EL (cell line): ENCODE results near the gene TPCN2.
A peak's percentile ranks its signal among the peaks of the same experiment; 100 is the strongest.

ENCODE experiments used
- DNase-seq: peaks from one replicate; pipeline ENCODE4 v3.0.0-alpha.2; 2016

TPCN2 gene

GRCh38 chr11:69154938-69155301 is 106.2 kb downstream of the TPCN2 start:
- DNase-seq, result no peak

GRCh38 chr11:69155302-69156234 is 106.8 kb downstream of the TPCN2 start, which contains the start of gene SMIM38:
Gene SMIM38 (plus strand): TSS chr11:69155935. CDS start chr11:69157847, 1,912 bp downstream.
- DNase-seq, result no peak

- DNase-seq, result no peak
Measured at GRCh38 chr11:69156235-69156639, 107.5 kb downstream of the TPCN2 start.

GRCh38 chr11:69156673-69157155 is 108.0 kb downstream of the TPCN2 start:
- peak; percentile 31 for DNase-seq

- peak; percentile 68 for DNase-seq
Measured at GRCh38 chr11:69157156-69157821, 108.6 kb downstream of the TPCN2 start.

GRCh38 chr11:69157822-69158231 is 109.1 kb downstream of the TPCN2 start:
- no peak for DNase-seq

- DNase-seq, result no peak
Measured at GRCh38 chr11:69158301-69159149, 109.8 kb downstream of the TPCN2 start.

- no peak for DNase-seq
Measured at GRCh38 chr11:69159150-69159852, 110.6 kb downstream of the TPCN2 start.

- DNase-seq, result no peak
Measured at GRCh38 chr11:69160296-69161116, 111.8 kb downstream of the TPCN2 start.

- DNase-seq, result no peak
Measured at GRCh38 chr11:69161117-69161407, 112.3 kb downstream of the TPCN2 start.

GRCh38 chr11:69162505-69162904 is 113.8 kb downstream of the TPCN2 start:
- no peak for DNase-seq

- no peak for DNase-seq
Measured at GRCh38 chr11:69163842-69164241, 115.1 kb downstream of the TPCN2 start.

GRCh38 chr11:69164824-69165223 is 116.1 kb downstream of the TPCN2 start:
- DNase-seq, result no peak

- no peak for DNase-seq
Measured at GRCh38 chr11:69165775-69166174, 117.0 kb downstream of the TPCN2 start.

- DNase-seq, result peak; percentile 90
Measured at GRCh38 chr11:69166218-69167115, 117.7 kb downstream of the TPCN2 start.

- no peak for DNase-seq
Measured at GRCh38 chr11:69167130-69167915, 118.6 kb downstream of the TPCN2 start.

- DNase-seq, result no peak
Measured at GRCh38 chr11:69167916-69168691, 119.4 kb downstream of the TPCN2 start.

- DNase-seq, result no peak
Measured at GRCh38 chr11:69169479-69169878, 120.7 kb downstream of the TPCN2 start.

- no peak for DNase-seq
Measured at GRCh38 chr11:69170704-69171103, 122.0 kb downstream of the TPCN2 start.
